SJSA1 (cell line): ENCODE results near the gene ENTHD1. TPM values are rescaled to one million over a fixed set of nuclear protein-coding genes. Genes with fewer than 3 reads are reported as not detected.

Experiments
- DNase-seq, 2 experiments: peaks; one replicate each; pipeline ENCODE4 v3.0.0-alpha.2; 2015 to 2020; ENCODE audit warnings: low spot score in 2 of 2, low read depth in 1 of 2
- H3K27ac ChIP-seq: fragments of 250-450 bp; sonication (Bioruptor Pico); 2 replicates; pipeline ENCODE4 v1.5.1; 2020; ENCODE audit warnings: mild to moderate bottlenecking, moderate library complexity
- H3K27me3 ChIP-seq: fragments of 250-450 bp; sonication (Bioruptor Pico); replicated peaks from 2 replicates; pipeline ENCODE4 v1.5.1; 2020; ENCODE audit warnings: mild to moderate bottlenecking, moderate library complexity
- H3K36me3 ChIP-seq: fragments of 250-450 bp; sonication (Bioruptor Pico); 2 replicates; pipeline ENCODE4 v1.5.1; 2020; ENCODE audit warnings: mild to moderate bottlenecking
- H3K4me1 ChIP-seq: fragments of 250-450 bp; sonication (Bioruptor Pico); replicated peaks from 2 replicates; pipeline ENCODE4 v1.6.1; 2021; ENCODE audit warnings: mild to moderate bottlenecking
- H3K4me3 ChIP-seq: fragments of 250-450 bp; sonication (Bioruptor Pico); 2 replicates; pipeline ENCODE4 v1.5.1; 2020; ENCODE audit warnings: mild to moderate bottlenecking
- H3K9me3 ChIP-seq: fragments of 250-450 bp; sonication (Bioruptor Pico); replicated peaks from 2 replicates; pipeline ENCODE4 v1.5.1; 2020; ENCODE audit warnings: mild to moderate bottlenecking
- total RNA-seq: library from RNA; depleted of rRNA; stranded (reverse); fragments of >200 nt; shearing (Covaris generic); gene quantifications from 2 replicates; pipeline ENCODE4 v1.2.3, GENCODE V29; 2014

Gene ENTHD1
- total RNA-seq, 1 experiment from 2014 or later = not detected

- H3K27me3 ChIP-seq = no peaks in the 10 kb centered on the region; the same call in 1 of the 2 replicates
- no peaks in the 10 kb centered on the region for H3K4me1 ChIP-seq
- H3K36me3 ChIP-seq = no peaks in the 10 kb centered on the region
- H3K4me3 ChIP-seq = no peak overlapping the region
- DNase-seq = no peak
- no peak overlapping the region for H3K27ac ChIP-seq
- no peaks in the 10 kb centered on the region for H3K9me3 ChIP-seq
Measured at GRCh38 chr22:39806109-39806508, 87.5 kb downstream of the ENTHD1 start.

DNA sequence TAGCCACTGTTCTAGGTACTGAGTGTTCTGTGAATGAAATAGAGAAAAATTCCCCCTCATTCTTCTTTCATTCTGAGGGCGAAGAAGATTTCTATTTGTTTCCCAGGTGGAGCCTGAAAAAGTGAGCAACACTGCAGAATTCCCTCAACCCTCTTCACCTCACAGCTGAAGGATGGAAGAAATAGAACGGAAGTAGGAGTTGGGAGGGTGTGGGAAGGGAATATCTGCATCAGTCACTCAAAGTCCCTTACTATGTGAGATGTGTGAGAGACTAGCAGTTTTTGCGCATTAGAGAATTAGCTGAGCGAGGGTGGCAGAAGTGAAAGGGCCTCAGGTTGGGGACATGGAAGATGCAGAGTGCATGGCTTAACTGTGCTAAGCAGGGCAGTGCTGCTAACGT is 88.4 kb downstream of the ENTHD1 start:
- DNase-seq = no peak
- no peaks in the 10 kb centered on the region for H3K9me3 ChIP-seq
- H3K27ac ChIP-seq = no peak overlapping the region
- no peaks in the 10 kb centered on the region for H3K4me1 ChIP-seq
- H3K27me3 ChIP-seq = no peaks in the 10 kb centered on the region; the same call in 1 of the 2 replicates
- H3K36me3 ChIP-seq = no peaks in the 10 kb centered on the region
- no peak overlapping the region for H3K4me3 ChIP-seq

- H3K4me3 ChIP-seq = no peak overlapping the region
- H3K4me1 ChIP-seq = no peaks in the 10 kb centered on the region
- H3K27me3 ChIP-seq = no peaks in the 10 kb centered on the region; the same call in 1 of the 2 replicates
- no peaks in the 10 kb centered on the region for H3K36me3 ChIP-seq
- 0 out of 2 replicates have a peak, but pooled peaks cover 4% of the 10 kb centered on the region for H3K9me3 ChIP-seq
- no peak for DNase-seq
- no peak overlapping the region for H3K27ac ChIP-seq
Measured at GRCh38 chr22:39802682-39803081, 90.9 kb downstream of the ENTHD1 start.

DNA sequence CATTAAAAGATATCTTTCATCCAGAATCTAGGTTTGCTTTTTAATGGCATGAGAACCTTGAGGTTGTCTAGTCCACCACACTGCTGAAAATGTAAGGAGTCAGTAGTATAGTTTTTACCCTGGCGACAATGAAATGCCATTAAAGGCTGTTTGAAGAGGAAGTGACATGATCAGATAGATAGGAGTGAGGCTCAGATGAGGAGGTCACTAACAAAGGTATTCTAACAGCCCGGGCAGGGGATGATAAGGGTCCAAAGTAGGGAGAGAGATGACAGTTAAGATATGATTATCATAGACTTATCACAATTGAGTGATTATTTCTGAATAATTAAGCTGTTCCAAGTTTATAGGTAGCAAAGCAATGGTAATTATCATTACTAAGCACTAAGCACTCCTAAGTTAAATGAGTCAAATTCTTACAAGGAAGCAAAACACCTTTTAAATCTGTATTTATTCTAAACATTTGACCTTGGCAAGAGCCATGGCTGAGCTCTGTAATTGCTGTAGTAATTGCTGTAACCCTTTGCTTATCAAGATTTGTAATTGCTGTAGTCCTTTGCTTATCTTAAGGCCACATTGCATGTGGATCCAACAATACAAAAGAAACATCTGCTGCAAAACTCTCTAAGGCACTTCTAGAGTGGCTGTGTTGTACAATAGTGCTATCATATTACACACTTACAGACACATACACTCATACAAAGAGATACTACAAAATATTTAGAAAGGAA is 92.6 kb downstream of the ENTHD1 start:
- no peak for DNase-seq
- no peaks in the 10 kb centered on the region; the same call in 1 of the 2 replicates for H3K27me3 ChIP-seq
- 0 out of 2 replicates have a peak, but pooled peaks cover 8% of the 10 kb centered on the region for H3K9me3 ChIP-seq
- no peak overlapping the region for H3K4me3 ChIP-seq
- H3K27ac ChIP-seq = no peak overlapping the region
- H3K4me1 ChIP-seq = no peaks in the 10 kb centered on the region
- H3K36me3 ChIP-seq = no peaks in the 10 kb centered on the region

DNA sequence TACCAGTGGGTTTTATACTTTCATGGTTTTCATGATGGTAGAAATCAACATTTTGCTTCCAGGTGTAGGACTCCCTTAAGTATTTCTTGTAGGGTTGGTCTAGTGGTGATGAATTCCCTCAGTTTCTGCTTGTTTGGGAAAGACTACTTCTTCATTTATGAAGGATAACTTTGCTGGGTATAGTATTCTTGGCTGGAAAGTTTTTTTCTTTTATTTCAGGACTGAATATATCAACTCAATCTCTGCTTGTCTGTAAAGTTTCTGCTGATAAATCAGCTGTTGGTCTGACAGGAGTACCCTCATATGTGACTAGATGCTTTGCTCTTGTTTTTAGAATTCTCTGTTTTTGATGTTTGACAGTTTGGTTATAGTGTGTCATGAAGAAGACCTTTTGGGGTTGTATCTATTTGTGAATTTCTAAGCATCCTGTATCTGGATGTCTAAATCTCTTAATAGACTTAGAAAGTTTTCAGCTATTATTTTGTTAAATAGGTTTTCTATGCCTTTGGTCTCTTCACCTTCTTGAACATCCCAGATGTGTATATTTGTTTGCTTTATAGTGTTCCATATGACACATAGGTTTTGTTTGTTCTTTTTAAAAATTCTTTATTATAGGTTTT is 95.9 kb downstream of the ENTHD1 start:
- H3K9me3 ChIP-seq = 0 out of 2 replicates have a peak, but pooled peaks cover 8% of the 10 kb centered on the region
- no peak overlapping the region for H3K27ac ChIP-seq
- peaks cover 5% of the 10 kb centered on the region; the same call in 1 of the 2 replicates for H3K27me3 ChIP-seq
- H3K36me3 ChIP-seq = no peaks in the 10 kb centered on the region
- H3K4me1 ChIP-seq = no peaks in the 10 kb centered on the region
- DNase-seq = no peak
- H3K4me3 ChIP-seq = no peak overlapping the region

GRCh38 chr22:39789788-39790187 is 103.8 kb downstream of the ENTHD1 start:
- H3K9me3 ChIP-seq = no peaks in the 10 kb centered on the region
- peaks cover 11% of the 10 kb centered on the region; the same call in 1 of the 2 replicates for H3K27me3 ChIP-seq
- DNase-seq = no peak
- no peak overlapping the region for H3K27ac ChIP-seq
- no peaks in the 10 kb centered on the region for H3K4me1 ChIP-seq
- H3K36me3 ChIP-seq = no peaks in the 10 kb centered on the region
- no peak overlapping the region for H3K4me3 ChIP-seq

- peaks cover 24% of the 10 kb centered on the region for H3K27me3 ChIP-seq
- H3K27ac ChIP-seq = no peak overlapping the region
- H3K4me1 ChIP-seq = no peaks in the 10 kb centered on the region
- no peaks in the 10 kb centered on the region for H3K36me3 ChIP-seq
- H3K9me3 ChIP-seq = no peaks in the 10 kb centered on the region
- no peak overlapping the region for H3K4me3 ChIP-seq
- DNase-seq = no peak
Measured at GRCh38 chr22:39785232-39785631, 108.3 kb downstream of the ENTHD1 start.

GRCh38 chr22:39777716-39778454 is 115.7 kb downstream of the ENTHD1 start:
- DNase-seq = no peak
- Histone ChIP-seq H3K4me1 (peaks cover 6% of the 10 kb centered on the region), H3K27ac (no peak overlapping the region), H3K27me3 (peaks cover 11% of the 10 kb centered on the region), H3K9me3 (no peaks in the 10 kb centered on the region), H3K4me3 (no peak overlapping the region), H3K36me3 (no peaks in the 10 kb centered on the region)

DNA sequence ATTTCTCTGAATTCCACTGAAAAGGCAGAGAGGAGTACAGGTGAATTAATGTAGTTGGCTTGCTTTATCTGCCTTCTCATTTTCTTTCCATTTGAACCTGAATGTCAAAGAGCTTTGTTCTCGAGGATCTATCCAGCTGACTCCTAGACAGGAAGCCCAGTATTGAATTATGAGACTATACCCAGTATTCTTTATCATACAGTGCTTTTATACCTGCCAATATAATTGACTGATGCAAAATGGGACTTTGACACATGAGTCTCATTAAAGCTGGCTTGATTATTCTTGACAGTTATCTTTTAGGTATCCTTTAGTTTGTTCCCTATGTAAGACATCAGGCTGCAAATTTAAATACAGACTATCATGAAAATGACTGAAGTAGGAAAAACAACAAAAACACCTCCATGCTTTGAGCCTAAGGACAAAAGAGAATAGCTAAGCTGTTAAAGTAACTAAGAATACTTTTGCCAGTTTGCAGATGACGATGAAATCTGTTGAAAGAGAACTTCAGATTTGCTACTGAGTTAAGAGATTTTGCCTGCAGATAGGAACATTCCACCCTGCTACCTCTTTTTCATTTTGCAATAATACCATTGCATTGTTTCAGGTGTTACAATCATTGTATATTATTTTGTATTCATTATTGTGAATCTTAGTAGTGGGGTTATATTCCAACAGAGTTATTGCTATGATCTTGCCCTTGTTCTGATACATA is 117.1 kb downstream of the ENTHD1 start:
- Histone ChIP-seq H3K9me3 (no peaks in the 10 kb centered on the region), H3K4me3 (no peak overlapping the region), H3K27me3 (peaks cover 9% of the 10 kb centered on the region), H3K36me3 (no peaks in the 10 kb centered on the region), H3K27ac (no peak overlapping the region), H3K4me1 (peaks cover 6% of the 10 kb centered on the region)
- no peak for DNase-seq

DNA sequence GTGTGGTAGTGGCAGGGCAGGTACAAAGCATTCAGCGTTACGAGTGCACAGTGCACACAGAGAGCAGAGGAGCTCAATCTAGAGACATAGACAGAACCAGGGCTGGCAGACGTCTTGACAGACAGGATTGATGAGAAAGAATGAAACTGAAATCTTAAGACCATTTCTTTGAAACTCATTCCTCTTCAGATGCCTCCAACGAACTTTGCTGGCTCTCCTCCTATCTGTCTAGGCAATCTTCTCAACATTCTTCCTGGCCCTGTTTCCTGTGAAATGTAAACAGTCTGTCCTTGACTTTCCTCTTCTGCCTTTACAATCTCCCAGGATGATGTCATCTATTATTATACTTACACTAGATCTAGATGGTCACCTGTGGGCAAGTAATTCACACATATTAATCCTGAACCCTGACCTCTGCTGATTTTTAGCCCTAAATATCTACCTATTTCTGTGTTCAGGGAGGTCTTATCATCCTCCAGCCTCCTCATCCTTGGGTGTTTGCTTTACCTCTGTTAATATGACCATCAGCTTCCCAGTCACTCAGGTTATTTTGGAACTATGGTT is 119.5 kb downstream of the ENTHD1 start:
- H3K4me1 ChIP-seq = peaks cover 6% of the 10 kb centered on the region
- H3K4me3 ChIP-seq = no peak overlapping the region
- peak in 1 of 2 experiments; percentile 16 for DNase-seq
- no peaks in the 10 kb centered on the region for H3K36me3 ChIP-seq
- 0 out of 2 replicates have a peak, but pooled peaks cover 7% of the 10 kb centered on the region for H3K27me3 ChIP-seq
- no peaks in the 10 kb centered on the region for H3K9me3 ChIP-seq
- H3K27ac ChIP-seq = no peak overlapping the region

DNA sequence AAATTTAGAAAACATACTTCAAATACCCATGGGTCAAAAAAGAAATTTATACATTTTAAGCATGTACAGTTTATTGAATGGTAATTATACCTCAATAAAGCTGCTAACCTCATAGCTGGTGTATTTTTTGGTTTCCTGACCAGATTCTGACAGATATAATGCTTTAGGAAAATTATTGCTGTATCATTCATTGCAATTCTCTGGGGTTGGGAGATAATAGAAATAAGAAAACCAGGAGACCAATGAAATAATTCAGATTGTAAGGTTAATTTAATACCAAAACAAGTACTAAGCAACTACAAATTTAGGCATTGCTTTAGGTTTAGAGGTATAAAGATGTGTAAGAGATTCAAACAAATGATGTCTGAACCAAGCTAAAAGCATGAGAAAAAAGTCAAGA is 120.1 kb downstream of the ENTHD1 start:
- Histone ChIP-seq H3K4me1 (peaks cover 6% of the 10 kb centered on the region), H3K9me3 (no peaks in the 10 kb centered on the region), H3K36me3 (no peaks in the 10 kb centered on the region), H3K27me3 (peaks cover 10% of the 10 kb centered on the region; the same call in 1 of the 2 replicates), H3K4me3 (no peak overlapping the region), H3K27ac (no peak overlapping the region)
- no peak for DNase-seq

GRCh38 chr22:39771486-39771885 is 122.1 kb downstream of the ENTHD1 start:
- H3K36me3 ChIP-seq = no peaks in the 10 kb centered on the region
- no peaks in the 10 kb centered on the region for H3K9me3 ChIP-seq
- H3K27me3 ChIP-seq = peaks cover 24% of the 10 kb centered on the region
- no peak overlapping the region for H3K4me3 ChIP-seq
- no peak for DNase-seq
- H3K4me1 ChIP-seq = peaks cover 6% of the 10 kb centered on the region
- no peak overlapping the region for H3K27ac ChIP-seq

DNA sequence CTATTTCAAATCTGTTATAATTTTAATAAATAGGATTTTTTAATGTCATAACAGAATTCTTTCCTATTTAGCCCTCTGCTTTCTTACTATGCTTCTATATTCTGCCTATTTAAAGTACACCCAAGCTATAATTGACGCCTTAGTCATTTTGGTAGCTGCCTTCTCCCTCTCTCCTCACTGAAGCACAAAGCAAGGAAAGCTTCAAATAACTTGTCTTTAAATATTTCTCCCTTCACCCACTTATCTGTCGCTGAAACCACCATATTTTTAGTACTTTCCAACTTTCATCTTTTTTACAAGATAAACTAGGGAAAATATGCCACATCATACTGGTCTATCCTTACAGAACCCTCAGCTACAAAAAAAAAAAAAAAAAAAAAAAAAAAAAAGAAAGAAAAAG is 127.9 kb downstream of the ENTHD1 start:
- no peak for DNase-seq
- H3K36me3 ChIP-seq = no peaks in the 10 kb centered on the region
- H3K4me1 ChIP-seq = no peaks in the 10 kb centered on the region
- no peak overlapping the region for H3K27ac ChIP-seq
- no peaks in the 10 kb centered on the region; the same call in 1 of the 2 replicates for H3K9me3 ChIP-seq
- H3K27me3 ChIP-seq = peaks cover 40% of the 10 kb centered on the region
- H3K4me3 ChIP-seq = no peak overlapping the region
